Stimulated activated CD8-positive, alpha-beta memory T cell treated with anti-CD3 and anti-CD28 coated beads, Interleukin-12 subunit alpha, Interleukin-12 subunit beta, amount 100 ng/mL, for 4 hours (primary cell): ENCODE data around the gene WFDC1.

Experiments
- DNase-seq: peaks from one replicate; pipeline ENCODE4 v3.0.0-alpha.2; 2020; ENCODE audit warnings: low read depth

WFDC1 gene

GRCh38 chr16:84351630-84352029, 57.0 kb downstream of the WFDC1 start:
- DNase-seq = no peak

- DNase-seq = no peak
These were observed 59.6 kb downstream of the WFDC1 start for GRCh38 chr16:84354306-84354705.

GRCh38 chr16:84355149-84355548, 60.5 kb downstream of the WFDC1 start:
- DNase-seq = no peak

- DNase-seq = no peak
These were observed 61.5 kb downstream of the WFDC1 start for GRCh38 chr16:84356176-84356575.

GRCh38 chr16:84356591-84357116, 62.0 kb downstream of the WFDC1 start:
- no peak for DNase-seq

- DNase-seq = no peak
These were observed 62.5 kb downstream of the WFDC1 start for GRCh38 chr16:84357191-84357651.

GRCh38 chr16:84358601-84359295, 64.1 kb downstream of the WFDC1 start:
- DNase-seq = no peak

GRCh38 chr16:84359326-84359725, 64.6 kb downstream of the WFDC1 start:
- DNase-seq = no peak

- DNase-seq = peak; percentile 6
These were observed 65.5 kb downstream of the WFDC1 start for GRCh38 chr16:84360170-84360569.

GRCh38 chr16:84360748-84361147, 66.1 kb downstream of the WFDC1 start:
- DNase-seq = no peak

- DNase-seq = no peak
These were observed 66.9 kb downstream of the WFDC1 start for GRCh38 chr16:84361546-84361945.

- no peak for DNase-seq
These were observed 67.8 kb downstream of the WFDC1 start for GRCh38 chr16:84362471-84362941.

GRCh38 chr16:84366208-84366607, 71.5 kb downstream of the WFDC1 start:
- DNase-seq = no peak

GRCh38 chr16:84367297-84367680, 72.6 kb downstream of the WFDC1 start:
- no peak for DNase-seq

- DNase-seq = no peak
These were observed 73.2 kb downstream of the WFDC1 start for GRCh38 chr16:84367750-84368307.

- DNase-seq = no peak
These were observed 73.8 kb downstream of the WFDC1 start, which contains the start of gene ATP2C2 for GRCh38 chr16:84368308-84368996. ATP2C2 (plus strand) TSS chr16:84368538; CDS start chr16:84368616, 78 bp downstream.

- DNase-seq = no peak
These were observed 74.4 kb downstream of the WFDC1 start for GRCh38 chr16:84369105-84369504.

- DNase-seq = no peak
These were observed 75.4 kb downstream of the WFDC1 start for GRCh38 chr16:84369938-84370627.

GRCh38 chr16:84370723-84371552, 76.3 kb downstream of the WFDC1 start:
- DNase-seq = no peak

- DNase-seq = no peak
These were observed 76.8 kb downstream of the WFDC1 start for GRCh38 chr16:84371553-84371865.

- DNase-seq = no peak
These were observed 79.3 kb downstream of the WFDC1 start for GRCh38 chr16:84373907-84374489.
